ENCODE results near the gene COL26A1.

COL26A1 gene

GRCh38 chr7:101580596-101580995 is 217.9 kb downstream of the COL26A1 start:
- DNase-seq = no peak

- DNase-seq = no peak
Measured at GRCh38 chr7:101581891-101582290, 219.2 kb downstream of the COL26A1 start.

DNA sequence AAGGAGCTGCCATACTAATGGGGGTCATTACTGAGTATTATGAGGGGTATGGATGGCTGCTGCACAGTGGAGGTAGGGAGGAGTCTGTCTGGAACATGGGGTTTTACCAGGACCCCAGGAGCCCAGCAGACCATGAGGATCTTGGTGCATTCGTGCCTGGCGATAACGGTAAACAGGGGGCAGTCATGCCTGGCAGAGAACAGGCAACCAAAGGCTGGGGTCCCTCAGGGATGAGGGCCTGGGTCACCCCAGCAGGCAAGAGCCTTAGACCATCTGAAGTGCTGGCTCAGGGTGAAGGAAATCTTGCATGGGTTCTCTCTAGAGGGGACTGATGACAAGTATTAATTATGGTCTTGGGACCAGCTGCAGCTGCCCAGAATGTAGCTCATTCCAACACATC is 220.3 kb downstream of the COL26A1 start:
- no peak for DNase-seq

DNA sequence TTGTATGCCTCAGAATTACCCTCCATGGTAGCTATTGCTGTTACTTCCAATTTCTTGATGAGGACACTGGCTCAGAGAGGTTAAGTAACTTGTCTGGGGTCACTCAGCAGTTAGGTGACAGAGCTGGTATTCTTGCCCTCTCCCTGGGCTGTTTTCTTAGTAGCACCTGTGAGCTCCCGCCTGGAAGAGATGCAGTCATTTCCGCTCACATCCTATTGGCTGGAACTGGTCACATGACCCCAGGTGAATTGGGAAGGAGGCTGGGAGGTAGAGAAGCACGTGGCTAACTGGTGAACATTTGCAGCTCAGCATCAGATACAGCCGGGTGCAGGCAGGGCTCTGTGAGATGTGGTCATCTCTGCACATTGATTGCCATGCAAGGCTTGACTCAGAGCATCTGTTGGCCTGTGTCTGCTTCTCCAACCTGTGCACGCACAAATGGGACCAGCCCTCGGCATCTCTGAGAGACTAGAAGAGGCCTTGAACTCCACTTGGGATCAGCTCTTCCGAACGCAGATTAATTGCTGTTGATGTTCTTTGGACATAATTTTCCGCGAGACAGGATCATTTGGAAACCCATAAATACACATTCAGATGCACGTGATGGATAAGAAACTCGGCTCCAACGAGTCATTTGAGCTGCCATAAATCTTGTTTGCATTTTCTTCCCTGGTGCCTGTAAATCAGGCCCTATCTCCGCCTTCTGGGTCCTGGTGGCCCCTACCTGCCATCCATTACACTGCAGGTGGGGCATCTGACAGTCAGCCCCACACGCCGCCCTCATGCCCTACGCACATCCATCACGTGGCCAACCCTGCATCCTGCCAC is 223.6 kb downstream of the COL26A1 start:
- DNase-seq = no peak

GRCh38 chr7:101586906-101587677 is 224.4 kb downstream of the COL26A1 start:
- no peak for DNase-seq

DNA sequence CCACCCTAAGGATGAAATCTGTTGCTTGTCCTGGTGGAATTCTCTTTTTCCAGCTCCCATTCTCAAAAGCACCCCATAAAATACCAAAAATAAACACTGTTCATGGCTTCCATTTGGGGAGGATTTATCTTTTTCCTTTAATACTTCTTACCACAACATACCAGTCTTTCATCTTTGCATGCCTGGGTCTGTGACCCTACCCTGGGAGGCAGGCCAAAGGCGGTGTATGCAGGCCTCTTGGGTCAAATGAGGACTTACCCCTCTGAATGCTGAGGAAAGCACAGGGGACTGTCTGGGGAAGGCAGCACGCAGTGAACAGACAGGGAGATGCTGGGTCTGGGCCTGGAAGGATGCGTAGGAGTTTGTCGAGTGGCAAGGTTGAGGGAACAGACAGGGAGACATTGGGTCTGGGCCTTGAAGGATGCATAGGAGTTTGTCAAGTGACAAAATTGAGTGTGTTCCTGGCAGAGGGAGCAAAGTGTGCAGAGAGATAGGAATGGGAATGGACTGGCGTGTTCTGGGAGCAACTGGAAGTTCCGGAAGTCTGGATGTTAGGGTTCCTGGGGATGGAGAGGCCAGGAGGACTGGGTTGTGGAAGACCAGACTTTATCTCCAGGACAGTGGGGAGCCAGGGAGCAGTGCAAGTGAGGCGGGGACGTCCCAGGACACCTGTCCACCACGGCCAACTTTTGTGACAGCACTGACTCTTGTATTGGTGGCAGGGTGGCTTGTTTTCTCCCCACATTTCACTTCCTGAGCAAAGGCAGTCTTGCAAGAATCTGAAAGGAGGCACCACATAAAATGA is 225.7 kb downstream of the COL26A1 start:
- no peak for DNase-seq

GRCh38 chr7:101589052-101589451 is 226.4 kb downstream of the COL26A1 start:
- DNase-seq = no peak

DNA sequence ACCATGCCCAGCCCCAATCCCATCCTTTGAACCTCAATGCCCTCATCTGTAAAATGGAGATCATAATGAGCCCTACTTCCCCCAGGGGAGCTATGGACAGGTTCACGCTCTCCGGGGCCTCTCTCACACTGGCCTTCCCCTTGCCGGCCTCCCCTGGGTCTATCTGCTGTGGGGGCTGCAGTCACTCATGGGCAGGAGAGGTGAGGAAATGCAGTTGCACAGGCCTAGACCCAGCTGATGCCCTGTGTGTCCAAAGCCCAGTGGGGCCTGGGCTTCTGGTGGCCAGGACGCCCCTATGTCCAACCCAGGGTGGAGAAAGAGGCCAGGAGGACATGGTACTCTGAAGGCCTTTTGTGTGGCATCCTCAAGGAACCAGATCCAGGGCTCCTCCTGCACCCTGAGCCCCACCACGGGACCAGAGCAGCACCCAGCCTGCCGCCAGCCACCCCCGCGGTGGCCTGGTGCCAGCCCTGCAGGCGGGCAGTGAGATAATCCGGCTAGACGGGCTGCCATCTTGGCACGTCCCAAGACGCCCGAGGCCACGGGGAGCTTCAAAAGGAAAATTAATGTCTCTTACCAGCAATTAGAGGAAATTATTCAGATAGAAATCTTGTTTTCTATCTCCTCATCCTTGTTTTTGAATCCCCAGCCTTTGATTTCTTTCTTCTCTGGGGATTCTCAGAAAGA is 227.4 kb downstream of the COL26A1 start:
- no peak for DNase-seq

- no peak for DNase-seq
Measured at GRCh38 chr7:101590663-101591435, 228.2 kb downstream of the COL26A1 start.

DNA sequence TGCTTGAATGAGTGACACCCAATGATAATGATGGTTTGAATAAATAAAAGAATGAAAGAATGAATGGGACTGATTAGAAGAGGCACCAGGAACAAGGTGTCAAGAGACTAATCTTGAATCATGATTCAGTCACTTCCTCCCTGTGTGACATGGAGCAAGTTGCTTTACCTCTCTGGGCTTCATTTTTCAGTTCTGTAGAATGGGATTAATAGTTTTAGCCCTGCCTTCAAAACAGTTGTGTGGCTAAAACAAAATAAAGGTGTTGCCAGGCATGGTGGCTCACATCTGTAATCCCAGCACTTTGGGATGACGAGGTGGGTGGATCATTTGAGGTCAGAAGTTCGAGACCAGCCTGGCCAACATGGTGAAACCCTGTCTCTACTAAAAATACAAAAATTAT is 228.8 kb downstream of the COL26A1 start:
- DNase-seq = no peak

DNA sequence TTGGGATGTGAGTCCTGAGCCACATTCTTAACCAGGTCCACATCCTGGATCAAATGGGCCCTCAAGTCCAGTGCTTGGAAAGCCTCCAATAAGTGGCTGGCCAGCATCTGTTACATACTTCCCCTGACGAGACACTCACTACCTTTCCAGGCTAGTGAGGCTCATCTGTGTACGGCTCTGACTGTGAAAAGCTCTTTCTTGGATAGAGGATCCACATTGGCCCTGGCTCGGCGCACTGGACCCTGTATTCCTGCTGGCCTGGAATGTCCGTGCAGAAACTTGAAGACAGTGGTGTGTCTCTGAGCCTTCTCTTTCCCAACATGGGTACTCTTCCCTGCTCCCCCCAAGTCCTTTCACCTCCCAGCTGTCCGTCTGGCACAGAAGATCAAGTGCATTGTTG is 230.9 kb downstream of the COL26A1 start:
- no peak for DNase-seq

GRCh38 chr7:101594790-101595189 is 232.1 kb downstream of the COL26A1 start:
- DNase-seq = no peak

DNA sequence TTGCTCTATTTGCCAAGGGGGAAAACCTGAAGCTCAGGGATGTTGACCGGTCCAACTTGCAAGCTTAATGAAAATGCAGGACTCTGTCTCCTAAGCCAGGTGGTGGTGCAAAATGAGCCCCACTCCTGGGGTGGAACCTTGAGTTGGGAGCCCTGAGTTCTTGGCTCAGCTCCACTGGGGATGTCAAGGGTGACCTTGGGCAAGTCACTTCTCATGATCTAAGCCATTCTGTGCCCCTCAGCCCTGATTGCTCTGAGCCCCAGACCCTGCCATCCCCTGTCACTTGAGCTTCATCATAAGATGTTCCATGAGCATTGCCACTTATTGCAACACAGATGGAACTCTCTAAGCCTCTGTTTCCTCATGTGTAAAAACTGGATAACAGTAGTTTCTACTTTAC is 232.6 kb downstream of the COL26A1 start:
- DNase-seq = no peak

- DNase-seq = no peak
Measured at GRCh38 chr7:101595766-101596537, 233.3 kb downstream of the COL26A1 start.

DNA sequence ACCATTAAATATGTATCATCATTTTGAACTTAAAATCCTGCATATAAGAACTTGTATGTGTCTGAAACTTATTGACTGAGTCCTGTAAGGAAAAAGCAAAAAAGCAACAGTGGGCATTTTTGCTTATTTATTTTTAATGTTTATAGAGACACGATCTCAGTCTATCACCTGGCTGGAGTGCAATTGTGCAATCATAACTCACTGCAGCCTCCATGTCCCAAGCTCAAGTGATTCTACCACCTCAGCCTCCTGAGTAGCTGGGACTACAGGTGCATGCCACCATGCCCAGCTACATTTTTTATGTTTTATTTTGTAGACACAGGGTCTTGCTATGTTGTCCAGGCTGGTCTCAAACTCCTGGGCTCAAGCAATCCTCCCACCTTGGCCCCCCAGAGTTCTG is 234.2 kb downstream of the COL26A1 start:
- no peak for DNase-seq

GRCh38 chr7:101597941-101598340 is 235.3 kb downstream of the COL26A1 start:
- DNase-seq = no peak

DNA sequence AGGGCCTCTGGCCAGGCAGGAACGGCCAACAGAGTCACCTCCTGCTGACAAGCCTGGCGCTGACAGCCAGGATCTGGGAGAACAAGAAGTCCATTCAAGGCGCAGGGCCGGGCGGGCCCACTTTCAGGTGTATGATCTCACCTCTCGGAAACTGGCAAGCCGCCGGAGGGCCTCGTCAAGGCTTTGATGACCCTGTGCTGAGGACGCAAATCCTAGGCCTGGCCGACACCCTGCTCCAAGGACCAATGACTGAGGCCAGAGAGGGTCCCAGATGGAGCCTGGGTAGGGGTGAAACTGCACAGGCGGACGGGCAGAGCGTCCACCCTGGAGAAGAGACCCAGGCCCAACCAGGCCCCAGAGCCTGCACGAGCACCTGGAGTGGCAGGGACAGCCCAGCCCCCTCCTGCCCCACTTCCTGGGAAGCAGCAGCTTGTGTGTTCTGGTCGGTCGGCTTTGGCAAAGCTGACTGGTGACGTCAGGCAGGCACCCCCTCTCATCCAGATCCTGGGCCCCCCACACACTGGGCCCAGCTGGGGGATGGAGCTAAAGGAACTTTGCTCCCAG is 235.8 kb downstream of the COL26A1 start:
- DNase-seq = no peak

- DNase-seq = no peak
Measured at GRCh38 chr7:101598986-101599771, 236.5 kb downstream of the COL26A1 start.

GRCh38 chr7:101599787-101600186 is 237.1 kb downstream of the COL26A1 start:
- DNase-seq = no peak

- no peak for DNase-seq
Measured at GRCh38 chr7:101602082-101602481, 239.4 kb downstream of the COL26A1 start.

Measured in MV-4-11 (cell line).